HCT116 (cell line): ENCODE data around the gene SYNDIG1. TPM values are rescaled to one million over a fixed set of nuclear protein-coding genes. Genes with fewer than 3 reads are reported as not detected.

ENCODE experiments used
- ATAC-seq: fragments of 200-7000 bp; cut with Tn5 transposase; 2 replicates; pipeline ENCODE4 v1.9.1; 2020; ENCODE audit warnings: mild to moderate bottlenecking, moderate library complexity
- BruUV-seq: library from RNA; stranded (reverse); fragments of 400-500 nt; replicated peaks from 2 replicates; lab custom pipeline; 2021; lab: Mats Ljungman, UMichigan
- CTCF ChIA-PET: fragments of 300-600 bp; sonication (Branson Sonifier 250); formaldehyde crosslinking; loops from one replicate; lab custom pipeline; 2021; ENCODE audit warnings: antibody characterized with exemption; lab: Charles Lee
- POLR2A ChIA-PET: fragments of 300-600, 350-600 bp; sonication (Branson Sonifier 250); formaldehyde crosslinking; loops from one replicate; lab custom pipeline; 2021; ENCODE audit warnings: antibody characterized with exemption; lab: Charles Lee
- RAD21 ChIA-PET, 2 experiments: fragments of 300-600 bp; sonication (Branson Sonifier 250); formaldehyde crosslinking; loops; one replicate each; lab custom pipeline; 2023; ENCODE audit warnings: low total read pairs in 2 of 2; ENCODE audit not compliant: uncharacterized antibody in 2 of 2, unreplicated experiment in 2 of 2, low non-redundant PET in 1 of 2; lab: Charles Lee
- DNase-seq: peaks from one replicate; pipeline ENCODE4 v3.0.0-alpha.2; 2010; ENCODE audit warnings: low read depth, low spot score
- H2AFZ ChIP-seq: fragments of 200-600 bp; shearing (Covaris generic), sonication (generic); 2 replicates; pipeline ENCODE4 v1.6.1; 2017; ENCODE audit warnings: low read depth, mixed run types, mixed read lengths, antibody characterized with exemption, low read length; ENCODE audit not compliant: poor library complexity, severe bottlenecking
- H3K27ac ChIP-seq: 2 replicates; pipeline ENCODE4 v1.5.1; 2012; ENCODE audit warnings: low read depth, low read length
- H3K27me3 ChIP-seq: fragments of 200-600 bp; sonication (generic); 2 replicates; pipeline ENCODE4 v1.6.1; 2016; ENCODE audit warnings: mixed run types, low read length, mixed read lengths; ENCODE audit not compliant: insufficient read depth
- H3K36me3 ChIP-seq, 2 experiments: fragments of 200-500 bp in 1 of 2; fragments of 200-600 bp in 1 of 2; sonication (Bioruptor generic) in 1 of 2; sonication (generic) in 1 of 2; 2 replicates each; pipeline versions ENCODE4 v1.5.1 to v1.6.1; 2014 to 2016; ENCODE audit warnings: low read length in 2 of 2, inconsistent platforms in 1 of 2, mixed read lengths in 1 of 2, mixed run types in 1 of 2; ENCODE audit not compliant: insufficient read depth in 2 of 2, control insufficient read depth in 1 of 2
- H3K4me1 ChIP-seq, 2 experiments: fragments of 200-600 bp in 1 of 2; sonication (generic) in 1 of 2; 2 replicates each; pipeline versions ENCODE4 v1.5.1 to v1.6.1; 2012 to 2017; ENCODE audit warnings: low read length in 2 of 2, inconsistent platforms in 1 of 2, mild to moderate bottlenecking in 1 of 2, mixed read lengths in 1 of 2, mixed run types in 1 of 2, moderate library complexity in 1 of 2; ENCODE audit not compliant: insufficient read depth in 2 of 2, control insufficient read depth in 1 of 2
- H3K4me2 ChIP-seq: fragments of 200-600 bp; sonication (generic); 2 replicates; pipeline ENCODE4 v1.6.1; 2017; ENCODE audit warnings: mixed run types, low read length, mixed read lengths
- H3K4me3 ChIP-seq, 2 experiments: fragments of 200-600 bp in 1 of 2; sonication (generic) in 1 of 2; replicated peaks in 1 of 2; 2 replicates each; pipeline ENCODE4 v1.5.1; 2011 to 2016; ENCODE audit warnings: low read length in 2 of 2, control low read depth in 1 of 2, low read depth in 1 of 2, mild to moderate bottlenecking in 1 of 2, mixed read lengths in 1 of 2, mixed run types in 1 of 2
- H3K79me2 ChIP-seq: fragments of 200-600 bp; sonication (generic); 2 replicates; pipeline ENCODE4 v1.6.1; 2017; ENCODE audit warnings: mild to moderate bottlenecking, mixed run types, low read length, moderate library complexity, mixed read lengths; ENCODE audit not compliant: insufficient read depth
- H3K9ac ChIP-seq: fragments of 200-600 bp; sonication (generic); 2 replicates; pipeline ENCODE4 v1.6.1; 2016; ENCODE audit warnings: low read length, mixed read lengths
- H3K9me2 ChIP-seq: fragments of 200-600 bp; sonication (generic), shearing (Covaris generic); 2 replicates; pipeline ENCODE4 v1.6.1; 2017; ENCODE audit warnings: mixed run types, mild to moderate bottlenecking, moderate library complexity; ENCODE audit not compliant: insufficient read depth
- H3K9me3 ChIP-seq, 2 experiments: fragments of 200-500 bp in 1 of 2; fragments of 200-600 bp in 1 of 2; sonication (Bioruptor generic) in 1 of 2; sonication (generic) in 1 of 2; 2 replicates each; pipeline ENCODE4 v1.6.1; 2014 to 2017; ENCODE audit warnings: low read length in 2 of 2, mixed read lengths in 2 of 2, inconsistent platforms in 1 of 2, low read depth in 1 of 2, mild to moderate bottlenecking in 1 of 2, mixed run types in 1 of 2, moderate library complexity in 1 of 2; ENCODE audit not compliant: control insufficient read depth in 1 of 2, insufficient read depth in 1 of 2
- H4K20me1 ChIP-seq: fragments of 200-600 bp; sonication (generic), shearing (Covaris generic); 2 replicates; pipeline ENCODE4 v1.6.1; 2017; ENCODE audit warnings: mixed run types, mild to moderate bottlenecking, moderate library complexity; ENCODE audit not compliant: insufficient read depth
- CBX3 ChIP-seq: IDR thresholded peaks from 2 replicates; pipeline ENCODE4 v1.6.1; 2012; ENCODE audit warnings: low read depth
- CEBPB ChIP-seq: IDR thresholded peaks from 2 replicates; pipeline ENCODE4 v1.6.1; 2012; ENCODE audit warnings: low read depth
- EGR1 ChIP-seq: IDR thresholded peaks from 2 replicates; pipeline ENCODE4 v1.6.1; 2012; ENCODE audit warnings: low read depth
- ELF1 ChIP-seq: IDR thresholded peaks from 2 replicates; pipeline ENCODE4 v1.6.1; 2012; ENCODE audit warnings: low read depth, borderline replicate concordance
- EZH2 ChIP-seq: fragments of 200-600 bp; sonication (generic); IDR thresholded peaks from 2 replicates; pipeline ENCODE4 v1.6.1; 2017; ENCODE audit warnings: antibody characterized with exemption, mixed run types
- JUND ChIP-seq: IDR thresholded peaks from 2 replicates; pipeline ENCODE4 v1.6.1; 2012
- POLR2A ChIP-seq: IDR thresholded peaks from 2 replicates; pipeline ENCODE4 v1.7.0; 2011; ENCODE audit warnings: borderline replicate concordance; ENCODE audit not compliant: insufficient read depth, insufficient read length; ENCODE audit errors: extremely low read depth
- POLR2AphosphoS5 ChIP-seq: IDR thresholded peaks from 2 replicates; pipeline ENCODE4 v1.6.1; 2011; ENCODE audit warnings: mild to moderate bottlenecking, low read depth, low read length, moderate library complexity
- SIN3A ChIP-seq: IDR thresholded peaks from 2 replicates; pipeline ENCODE4 v1.6.1; 2012; ENCODE audit warnings: low read depth
- SP1 ChIP-seq: IDR thresholded peaks from 2 replicates; pipeline ENCODE4 v1.6.1; 2012; ENCODE audit warnings: low read depth
- YY1 ChIP-seq: IDR thresholded peaks from 2 replicates; pipeline ENCODE4 v1.6.1; 2011; ENCODE audit warnings: low read length, low read depth, moderate library complexity, mild to moderate bottlenecking; ENCODE audit not compliant: insufficient replicate concordance; ENCODE audit errors: extremely low read depth
- ZFX ChIP-seq: fragments of 450-650 bp; IDR thresholded peaks from 2 replicates; pipeline ENCODE4 v1.6.1; 2017
- intact Hi-C: fragments of 100-400 bp; cut with micrococcal nuclease; formaldehyde crosslinking; loops from 2 replicates; pipeline ENCODE4 v1.10.0; 2022
- total RNA-seq: library from RNA; stranded (reverse); gene quantifications from one replicate; pipeline ENCODE4 v1.2.1, GENCODE V29; 2021; ENCODE audit not compliant: unreplicated experiment
- TF ChIP-seq, protein P1 (sequence below): IDR thresholded peaks from 2 replicates; pipeline ENCODE4 v1.6.1; 2012; ENCODE audit warnings: low read depth
- TF ChIP-seq, protein P2 (sequence below): IDR thresholded peaks from 2 replicates; pipeline ENCODE4 v1.6.1; 2012
- TF ChIP-seq, protein P3 (sequence below): IDR thresholded peaks from 2 replicates; pipeline ENCODE4 v1.6.1; 2012

Gene SYNDIG1
- total RNA-seq, 1 experiment from 2014 or later, result not detected

DNA sequence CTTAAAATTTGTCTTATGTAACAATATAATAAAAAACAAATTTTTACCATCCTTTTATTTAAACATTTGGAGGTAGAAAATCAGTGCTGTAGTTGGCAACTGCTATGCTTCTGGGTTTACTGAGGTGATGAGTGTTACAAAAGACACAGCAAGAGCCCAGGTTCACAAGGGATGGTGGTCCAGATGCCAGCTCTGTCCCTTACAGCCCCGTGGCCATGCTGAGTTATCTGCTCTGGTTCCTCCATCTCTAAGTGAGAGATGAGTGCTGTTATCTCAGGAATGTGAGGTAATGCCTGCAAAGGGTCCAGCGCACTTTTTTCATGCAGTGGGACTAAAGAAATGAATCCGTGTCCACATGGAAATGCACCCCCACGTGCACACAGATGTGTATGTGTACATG, 17.8 kb downstream of the SYNDIG1 start:
- DNase-seq, result no peak
- Histone ChIP-seq H3K4me1 (no peaks in the 10 kb centered on the region), H3K27me3 (no peaks in the 10 kb centered on the region), H3K27ac (no peak overlapping the region), H2AFZ (no peak overlapping the region), H3K79me2 (no peaks in the 10 kb centered on the region), H3K4me2 (no peak overlapping the region), H3K9me3 (no peaks in the 10 kb centered on the region), H3K9ac (no peak overlapping the region), H4K20me1 (no peaks in the 10 kb centered on the region), H3K9me2 (no peaks in the 10 kb centered on the region), H3K36me3 (no peaks in the 10 kb centered on the region), H3K4me3 (no peak overlapping the region)
- ChIA-PET POLR2A (no interaction called here), RAD21 (no interaction called here), CTCF (no interaction called here)
- no peak for TF ChIP-seq POLR2AphosphoS5
- TF ChIP-seq ELF1, result no peak
- no peak for TF ChIP-seq CEBPB
- TF ChIP-seq POLR2A, result no peak
- no peak for TF ChIP-seq ZFX
- no peak for TF ChIP-seq YY1
- BruUV-seq, result no TSS peak
- ATAC-seq, result no peak
- intact Hi-C loops, result no loop called here

DNA sequence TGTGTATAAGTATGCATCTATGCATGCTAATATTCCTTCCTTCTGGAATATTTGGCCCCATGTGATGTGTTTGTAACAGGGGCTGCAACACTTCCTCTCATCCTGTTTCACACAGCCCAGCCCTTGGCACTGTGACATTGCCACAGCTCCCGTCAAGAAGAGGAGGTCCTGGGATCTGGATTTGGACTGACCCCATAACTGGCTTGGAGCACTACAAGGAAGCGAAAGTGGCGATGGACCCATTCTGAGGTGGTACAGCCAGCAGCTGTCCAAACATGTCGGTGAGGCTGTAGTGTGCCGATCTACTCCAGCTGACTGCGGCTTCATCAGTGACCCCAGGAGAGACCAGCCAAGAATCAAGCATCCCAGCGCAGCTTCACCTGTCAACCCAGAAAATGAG, 18.2 kb downstream of the SYNDIG1 start:
- TF ChIP-seq YY1, result no peak
- no peak for TF ChIP-seq ELF1
- TF ChIP-seq, protein P1, sequence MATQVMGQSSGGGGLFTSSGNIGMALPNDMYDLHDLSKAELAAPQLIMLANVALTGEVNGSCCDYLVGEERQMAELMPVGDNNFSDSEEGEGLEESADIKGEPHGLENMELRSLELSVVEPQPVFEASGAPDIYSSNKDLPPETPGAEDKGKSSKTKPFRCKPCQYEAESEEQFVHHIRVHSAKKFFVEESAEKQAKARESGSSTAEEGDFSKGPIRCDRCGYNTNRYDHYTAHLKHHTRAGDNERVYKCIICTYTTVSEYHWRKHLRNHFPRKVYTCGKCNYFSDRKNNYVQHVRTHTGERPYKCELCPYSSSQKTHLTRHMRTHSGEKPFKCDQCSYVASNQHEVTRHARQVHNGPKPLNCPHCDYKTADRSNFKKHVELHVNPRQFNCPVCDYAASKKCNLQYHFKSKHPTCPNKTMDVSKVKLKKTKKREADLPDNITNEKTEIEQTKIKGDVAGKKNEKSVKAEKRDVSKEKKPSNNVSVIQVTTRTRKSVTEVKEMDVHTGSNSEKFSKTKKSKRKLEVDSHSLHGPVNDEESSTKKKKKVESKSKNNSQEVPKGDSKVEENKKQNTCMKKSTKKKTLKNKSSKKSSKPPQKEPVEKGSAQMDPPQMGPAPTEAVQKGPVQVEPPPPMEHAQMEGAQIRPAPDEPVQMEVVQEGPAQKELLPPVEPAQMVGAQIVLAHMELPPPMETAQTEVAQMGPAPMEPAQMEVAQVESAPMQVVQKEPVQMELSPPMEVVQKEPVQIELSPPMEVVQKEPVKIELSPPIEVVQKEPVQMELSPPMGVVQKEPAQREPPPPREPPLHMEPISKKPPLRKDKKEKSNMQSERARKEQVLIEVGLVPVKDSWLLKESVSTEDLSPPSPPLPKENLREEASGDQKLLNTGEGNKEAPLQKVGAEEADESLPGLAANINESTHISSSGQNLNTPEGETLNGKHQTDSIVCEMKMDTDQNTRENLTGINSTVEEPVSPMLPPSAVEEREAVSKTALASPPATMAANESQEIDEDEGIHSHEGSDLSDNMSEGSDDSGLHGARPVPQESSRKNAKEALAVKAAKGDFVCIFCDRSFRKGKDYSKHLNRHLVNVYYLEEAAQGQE, result no peak
- no peak for TF ChIP-seq SIN3A
- TF ChIP-seq, protein P2, sequence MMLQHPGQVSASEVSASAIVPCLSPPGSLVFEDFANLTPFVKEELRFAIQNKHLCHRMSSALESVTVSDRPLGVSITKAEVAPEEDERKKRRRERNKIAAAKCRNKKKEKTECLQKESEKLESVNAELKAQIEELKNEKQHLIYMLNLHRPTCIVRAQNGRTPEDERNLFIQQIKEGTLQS, result no peak
- TF ChIP-seq JUND, result no peak
- no peak for TF ChIP-seq EZH2
- no peak for TF ChIP-seq EGR1
- TF ChIP-seq, protein P3, sequence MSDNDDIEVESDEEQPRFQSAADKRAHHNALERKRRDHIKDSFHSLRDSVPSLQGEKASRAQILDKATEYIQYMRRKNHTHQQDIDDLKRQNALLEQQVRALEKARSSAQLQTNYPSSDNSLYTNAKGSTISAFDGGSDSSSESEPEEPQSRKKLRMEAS, result no peak
- no peak for TF ChIP-seq SP1
- no peak for TF ChIP-seq POLR2AphosphoS5
- no peak for TF ChIP-seq CBX3
- Histone ChIP-seq H3K36me3 (no peaks in the 10 kb centered on the region), H3K4me2 (no peak overlapping the region), H3K4me1 (no peaks in the 10 kb centered on the region), H3K27me3 (no peaks in the 10 kb centered on the region), H3K9ac (no peak overlapping the region), H3K9me2 (no peaks in the 10 kb centered on the region), H3K4me3 (no peak overlapping the region), H2AFZ (no peak overlapping the region), H4K20me1 (no peaks in the 10 kb centered on the region), H3K79me2 (no peaks in the 10 kb centered on the region), H3K27ac (no peak overlapping the region), H3K9me3 (no peaks in the 10 kb centered on the region)
- no peak for DNase-seq
- CTCF ChIA-PET, result no interaction called here
- POLR2A ChIA-PET, result no interaction called here
- BruUV-seq, result no TSS peak
- RAD21 ChIA-PET, result no interaction called here
- ATAC-seq, result no peak
- intact Hi-C loops, result no loop called here
